GM20431 (cell line): ENCODE measurements around the gene GGT7.
"Not testable (repeated sequence)": the region's sequence is repeated elsewhere in the genome, so short reads cannot be mapped to it uniquely, and the experiment has no call there.

Experiments used
- in situ Hi-C: fragments of 300-500 bp; cut with MseI, MboI; formaldehyde crosslinking; loops from one replicate; pipeline ENCODE4 v1.15.0; 2020; ENCODE audit warnings: low sequenced_read_pairs; ENCODE audit not compliant: unreplicated experiment

The GGT7 gene

DNA sequence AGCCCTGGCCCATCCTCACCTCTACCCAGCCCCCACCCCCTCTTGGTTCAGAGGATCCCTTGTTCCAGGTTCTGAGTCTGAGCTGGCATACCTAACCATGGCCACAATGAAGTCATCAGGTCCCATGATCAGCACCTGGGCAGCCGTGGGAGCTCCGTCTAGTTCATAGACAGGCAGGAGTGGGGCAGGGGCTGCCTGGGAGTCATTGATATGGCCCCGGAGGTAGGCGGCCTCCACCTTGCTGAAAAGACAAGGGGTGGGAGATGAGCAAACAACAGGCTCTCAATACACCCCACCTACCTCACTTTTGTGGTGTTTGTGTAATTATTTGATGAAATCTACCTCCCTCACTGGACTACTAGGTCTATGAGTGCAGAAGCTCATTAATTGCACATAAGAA lies 20.4 kb downstream of the GGT7 start:
- in situ Hi-C loops: loop anchor here (25.0 kb wide), 1 partner anchor 360 kb away; no protein-coding TSS in a partner anchor

DNA sequence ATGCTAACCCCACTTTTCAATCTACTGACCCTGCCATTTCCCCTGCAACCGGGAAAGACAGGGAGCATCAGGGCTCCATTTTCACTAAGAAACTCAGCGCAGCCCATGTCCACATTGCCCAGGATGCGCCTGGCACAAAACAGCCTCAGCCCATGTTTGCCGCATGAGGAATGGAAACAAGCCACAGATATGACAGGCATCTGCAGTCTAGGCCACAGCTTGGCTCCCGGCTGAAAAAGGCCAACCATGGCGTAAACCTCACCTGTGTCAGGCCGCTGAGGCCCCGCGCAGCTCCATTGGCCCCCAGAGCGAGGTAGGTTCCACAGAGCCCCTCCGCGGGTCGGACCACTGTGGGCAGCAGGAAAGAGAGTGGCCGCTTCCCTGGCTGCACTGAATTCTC lies 21.7 kb downstream of the GGT7 start:
- in situ Hi-C loops: loop anchor here (25.0 kb wide), 1 partner anchor 361 kb away; no protein-coding TSS in a partner anchor

DNA sequence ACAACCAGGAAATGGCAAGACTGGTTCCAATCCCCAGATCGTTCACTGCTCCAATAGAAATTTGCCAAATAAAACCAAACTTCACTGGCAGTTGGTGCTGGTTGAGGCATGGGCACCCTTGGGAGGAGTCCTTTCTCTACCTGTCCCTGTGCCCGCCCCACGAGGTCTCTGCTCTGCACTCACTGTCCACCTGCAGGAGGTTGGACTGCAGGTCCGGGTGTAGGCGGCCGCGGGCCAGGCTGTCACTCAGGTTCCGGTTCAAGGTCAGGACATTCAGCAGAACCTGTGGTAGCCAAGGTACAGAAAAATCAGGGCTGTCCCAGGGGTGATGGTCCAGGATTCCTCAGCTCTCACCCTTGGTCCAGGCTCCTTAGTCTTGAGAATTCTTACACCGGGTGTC lies 22.9 kb downstream of the GGT7 start:
- in situ Hi-C loops: loop anchor here (25.0 kb wide), 1 partner anchor 363 kb away; no protein-coding TSS in a partner anchor

DNA sequence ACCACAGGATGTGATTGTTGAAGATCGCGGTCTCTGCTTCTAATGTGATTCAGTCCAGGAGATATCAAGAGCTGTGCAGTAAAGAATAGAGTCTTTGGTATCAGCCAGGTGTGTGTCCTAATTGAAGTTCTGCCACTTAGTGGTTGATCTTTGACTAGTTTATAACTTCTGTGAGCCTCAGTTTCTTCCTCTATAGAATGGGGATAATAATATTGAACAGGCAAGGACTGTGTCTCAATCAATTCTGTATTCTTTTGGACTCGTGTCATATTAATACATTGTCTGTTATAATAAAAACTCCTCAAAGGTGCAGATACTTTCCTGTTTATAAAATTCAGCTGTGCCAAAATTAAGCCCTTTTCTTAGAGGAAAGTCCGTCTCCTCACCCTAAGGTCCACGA lies 24.1 kb downstream of the GGT7 start:
- in situ Hi-C loops: no loop called here

DNA sequence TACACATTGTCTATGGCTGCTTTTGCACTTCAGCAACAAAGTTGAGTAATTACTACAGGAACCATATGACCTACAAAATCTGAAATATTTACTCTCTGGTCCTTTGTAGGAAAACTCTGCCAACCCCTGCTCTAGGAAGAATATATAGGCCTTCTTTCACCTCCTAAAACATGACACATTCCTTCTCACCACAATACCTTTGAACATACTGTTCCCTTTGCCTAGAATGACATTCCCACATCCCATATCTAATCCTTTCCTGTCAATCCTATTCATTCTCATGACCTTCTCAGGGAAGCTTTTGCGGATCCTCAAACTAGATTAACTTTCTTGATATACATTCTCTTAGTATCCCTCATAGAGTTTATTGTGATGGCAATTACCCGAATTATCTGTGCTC lies 29.2 kb downstream of the GGT7 start:
- in situ Hi-C loops: no loop called here

DNA sequence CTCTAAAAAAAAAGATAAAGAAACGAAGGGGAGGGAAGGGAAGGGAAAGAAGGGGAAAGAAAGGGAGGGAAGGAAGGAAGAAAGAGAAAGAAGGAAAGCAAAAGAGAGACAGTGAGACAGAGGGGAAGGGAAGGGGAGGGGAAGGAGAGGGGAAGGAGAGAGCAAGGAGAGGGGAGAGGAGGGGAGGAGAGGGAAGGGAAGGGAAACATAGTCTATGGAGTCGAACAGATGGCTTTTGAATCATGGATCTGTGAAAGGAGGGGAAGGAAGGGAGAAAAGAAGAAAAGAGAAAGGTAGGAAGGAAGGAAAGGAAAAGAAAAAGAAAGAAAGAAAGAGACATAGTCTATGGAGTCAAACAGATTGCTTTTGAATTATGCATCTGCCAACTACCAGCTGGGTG lies 30.5 kb downstream of the GGT7 start:
- in situ Hi-C loops: no loop called here

DNA sequence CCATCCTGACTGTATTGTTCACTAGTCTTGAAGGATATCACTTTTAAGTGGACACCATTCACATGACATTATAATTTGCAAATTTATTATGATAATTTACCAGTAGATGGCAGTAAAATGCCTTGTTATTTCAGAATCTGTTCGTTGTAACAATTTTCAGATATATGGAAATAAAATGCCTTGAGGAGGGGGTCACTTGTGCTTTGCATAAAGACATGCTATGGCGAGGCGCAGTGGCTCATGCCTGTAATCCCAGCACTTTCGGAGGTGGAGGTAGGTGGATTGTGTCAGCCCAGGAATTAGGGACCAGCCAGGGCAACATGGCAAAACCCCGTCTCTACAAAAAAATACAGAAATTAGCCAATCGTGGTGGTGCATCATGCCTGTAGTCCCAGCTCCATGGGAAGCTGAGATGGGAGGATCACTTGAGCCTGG lies 38.2 kb downstream of the GGT7 start:
- in situ Hi-C loops: no loop called here

DNA sequence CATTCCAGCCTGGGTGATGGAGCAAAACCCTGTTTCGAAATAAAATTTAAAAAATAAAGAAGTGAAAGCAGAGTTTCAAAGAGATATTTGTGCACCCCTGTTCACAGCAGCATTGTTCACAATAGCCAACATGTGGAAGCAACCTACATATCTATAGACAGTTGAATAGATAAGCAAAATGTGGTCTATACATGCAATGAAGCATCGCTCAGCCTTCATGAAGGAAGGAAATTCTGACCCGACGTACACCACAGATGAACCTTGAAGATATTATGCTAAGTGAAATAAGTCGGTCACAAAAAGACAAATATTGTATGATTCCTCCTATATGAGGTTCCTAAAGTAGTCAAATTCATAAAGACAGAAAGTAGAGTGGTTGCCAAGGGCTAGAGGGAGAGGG lies 40.7 kb downstream of the GGT7 start:
- in situ Hi-C loops: no loop called here

DNA sequence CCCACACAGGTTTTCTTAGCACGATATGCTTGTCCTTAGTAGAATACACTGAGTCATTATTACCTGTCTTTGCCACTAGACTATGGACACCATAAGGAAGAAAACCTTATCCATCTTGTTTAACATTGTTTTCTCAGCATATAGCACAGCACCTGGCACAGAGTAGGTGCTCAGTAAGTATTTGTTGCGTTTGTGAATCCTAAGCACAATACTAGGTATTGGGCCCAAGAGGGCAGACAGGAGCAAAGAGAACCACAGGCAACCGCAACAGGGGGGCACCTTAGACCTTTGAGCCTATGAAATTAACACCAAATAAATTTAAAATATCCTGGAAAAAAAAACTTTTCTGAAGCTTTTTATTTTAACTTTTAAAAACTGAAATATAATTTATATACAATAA lies 43.5 kb downstream of the GGT7 start:
- in situ Hi-C loops: no loop called here

DNA sequence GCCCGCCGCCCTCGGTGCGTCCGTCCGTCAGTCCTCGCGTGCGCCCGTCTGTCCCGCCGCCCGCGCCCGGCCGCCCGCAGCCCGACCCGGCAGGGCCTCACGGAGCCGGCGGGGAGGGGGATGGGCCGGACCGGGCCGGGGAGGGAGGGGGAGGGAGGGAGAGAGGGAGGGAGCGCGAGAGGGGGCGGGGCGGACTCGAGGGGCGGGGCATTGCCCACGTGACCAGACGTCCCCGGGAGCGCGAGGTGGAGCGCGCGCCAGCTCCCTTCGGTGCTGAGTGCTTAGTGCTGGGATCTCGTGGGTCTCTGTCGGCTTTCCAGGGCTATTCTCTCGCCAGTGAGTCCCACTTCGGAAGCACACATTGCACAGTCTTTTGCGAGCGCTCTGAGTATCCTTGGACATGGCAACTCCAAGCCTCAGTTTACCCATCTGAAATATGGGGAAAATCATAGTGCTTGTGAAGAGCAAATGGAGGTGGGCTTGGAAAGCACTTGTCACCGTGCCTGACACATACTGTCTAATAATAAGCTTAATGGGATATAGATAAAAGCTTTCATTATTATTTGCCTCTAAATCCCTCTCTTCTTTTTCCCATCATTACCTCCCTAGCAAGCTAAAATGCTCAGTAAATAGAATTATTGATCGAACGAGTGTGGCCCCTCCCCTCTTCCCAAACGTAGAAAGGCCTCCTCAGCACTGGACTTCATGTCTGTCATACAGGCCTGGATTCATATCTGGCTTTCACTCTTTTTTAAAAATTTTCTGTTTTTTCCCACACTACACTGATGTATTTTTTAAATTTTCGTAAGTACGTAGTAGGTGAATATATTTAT lies 46.9 kb downstream of the GGT7 start, which contains the start of gene NCOA6:
Gene NCOA6, minus strand, starts transcription at position 122 of the 833 bp plus-strand sequence. CDS start 43,296 bp downstream, outside the sequence.
- in situ Hi-C loops: no loop called here

DNA sequence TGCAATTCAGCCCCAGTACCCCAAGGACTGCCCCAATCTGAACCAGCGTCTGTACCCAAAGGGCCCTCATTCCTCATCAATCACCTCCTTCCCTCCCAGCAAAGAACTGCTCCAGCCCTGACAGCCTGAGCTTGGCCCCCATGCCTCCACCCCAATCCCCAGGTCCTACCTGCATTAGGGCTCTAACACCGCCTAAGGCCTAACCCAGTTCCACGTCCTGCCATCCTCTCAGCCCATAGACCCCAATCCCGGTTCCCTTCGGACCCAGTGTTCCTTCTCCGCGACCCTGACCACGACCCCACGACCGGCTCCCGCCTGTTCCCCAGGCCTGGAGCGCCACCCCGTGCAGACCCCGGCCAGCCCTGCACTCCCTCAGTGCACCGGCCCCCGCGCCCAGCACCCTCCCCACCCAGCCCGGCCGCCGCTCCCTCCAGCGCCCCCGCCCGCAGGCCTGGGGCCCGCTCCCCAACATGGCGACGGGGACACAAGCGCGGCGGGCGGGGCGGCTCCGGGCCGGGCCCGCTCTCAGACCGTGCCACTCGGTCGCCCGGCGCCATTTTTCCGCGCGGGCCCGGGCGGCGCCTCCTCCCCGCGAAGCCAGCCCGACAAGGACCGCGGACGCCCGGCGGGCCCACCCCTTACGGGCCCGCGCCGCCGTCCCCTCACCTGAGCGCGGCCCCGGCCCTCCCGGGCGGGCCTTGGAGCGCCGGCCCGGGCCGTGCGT lies 47.7 kb downstream of the GGT7 start:
- in situ Hi-C loops: no loop called here

DNA sequence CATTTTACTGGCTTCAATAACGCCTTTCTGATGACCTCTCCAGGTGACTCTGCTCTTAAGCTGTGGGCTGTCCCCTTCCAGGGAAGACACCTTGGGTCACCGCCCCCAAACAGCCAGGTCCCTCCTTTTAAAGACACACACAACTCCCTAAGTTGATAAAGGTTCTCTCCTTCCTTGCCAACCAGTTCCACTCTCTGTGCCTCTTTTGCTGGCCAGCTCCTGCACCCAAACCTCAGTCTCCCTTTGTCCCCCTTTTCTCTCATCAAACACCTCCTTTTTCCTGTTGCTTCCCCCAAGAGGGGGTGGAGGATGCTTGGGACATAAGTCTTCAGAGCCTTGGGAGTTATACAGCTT lies 48.2 kb downstream of the GGT7 start:
- in situ Hi-C loops: no loop called here

DNA sequence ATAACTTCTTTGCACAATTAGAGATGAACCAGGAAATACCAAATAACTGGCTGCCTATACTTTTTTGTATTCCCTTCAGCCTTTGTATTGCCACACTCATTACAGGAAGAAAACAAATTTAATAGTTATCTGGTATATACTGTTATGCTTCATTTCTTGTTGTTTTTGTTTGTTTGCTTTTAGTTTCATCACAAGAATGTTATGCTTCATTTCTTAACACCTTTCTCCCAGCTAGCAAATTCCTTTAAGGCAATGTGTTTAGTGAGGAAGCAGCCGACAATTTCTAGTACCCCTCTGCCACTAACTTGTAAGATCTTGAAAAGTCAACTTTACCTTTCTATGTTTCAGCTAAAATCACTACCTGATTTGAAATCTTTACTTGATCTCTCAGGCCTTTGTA lies 48.6 kb downstream of the GGT7 start:
- in situ Hi-C loops: no loop called here

DNA sequence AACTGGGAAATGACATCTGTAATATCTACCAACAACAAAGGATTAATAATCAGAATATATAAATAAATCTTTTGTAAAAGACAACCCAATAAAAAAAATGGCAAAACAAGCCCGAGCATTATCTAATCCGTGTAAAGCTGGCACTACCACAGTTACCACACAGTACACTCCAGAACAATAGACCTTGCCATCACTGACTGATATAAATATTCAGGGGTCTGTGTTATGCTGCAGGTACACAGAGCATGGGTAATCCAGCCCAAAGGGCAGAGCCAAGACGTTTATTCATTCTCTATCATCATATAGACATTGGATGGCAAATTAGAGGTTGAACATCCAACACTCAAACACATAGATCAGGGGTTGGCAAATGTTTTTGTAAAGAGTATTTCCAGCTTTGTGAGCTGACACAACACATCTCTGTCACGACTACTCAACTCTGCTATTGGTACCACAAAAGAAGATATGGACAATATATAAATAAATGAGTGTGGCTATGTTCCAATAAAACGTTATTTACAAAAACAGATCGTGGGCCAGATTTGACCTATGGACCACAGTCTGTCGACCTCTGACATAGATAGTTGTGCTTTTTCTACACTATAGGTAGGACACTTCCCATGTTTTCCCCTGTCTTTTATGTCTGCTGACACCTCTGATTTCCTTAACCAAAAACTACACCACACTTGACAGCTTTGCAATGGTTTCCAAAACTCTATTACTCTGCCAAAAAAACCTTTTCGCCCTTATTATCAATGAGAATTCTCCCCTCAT lies 51.7 kb downstream of the GGT7 start:
- in situ Hi-C loops: no loop called here

DNA sequence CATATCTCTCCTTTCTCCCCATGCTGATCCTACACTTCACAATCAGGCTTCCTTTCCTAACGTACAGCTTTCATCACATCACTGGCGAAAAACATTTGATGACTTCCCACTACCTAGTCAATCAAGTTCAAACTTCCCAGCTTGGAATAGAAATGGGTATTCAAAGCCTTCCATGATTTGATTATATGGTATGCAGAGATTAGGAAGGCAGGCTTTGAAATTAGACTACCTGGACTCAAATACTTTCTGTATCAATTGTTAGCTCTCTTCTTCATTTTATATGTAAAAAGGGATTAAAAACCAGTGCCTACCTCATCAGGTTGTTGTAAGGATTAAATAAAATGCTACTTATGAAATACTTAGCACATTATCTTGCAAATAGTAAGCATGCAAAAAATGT lies 54.9 kb downstream of the GGT7 start:
- in situ Hi-C loops: no loop called here

DNA sequence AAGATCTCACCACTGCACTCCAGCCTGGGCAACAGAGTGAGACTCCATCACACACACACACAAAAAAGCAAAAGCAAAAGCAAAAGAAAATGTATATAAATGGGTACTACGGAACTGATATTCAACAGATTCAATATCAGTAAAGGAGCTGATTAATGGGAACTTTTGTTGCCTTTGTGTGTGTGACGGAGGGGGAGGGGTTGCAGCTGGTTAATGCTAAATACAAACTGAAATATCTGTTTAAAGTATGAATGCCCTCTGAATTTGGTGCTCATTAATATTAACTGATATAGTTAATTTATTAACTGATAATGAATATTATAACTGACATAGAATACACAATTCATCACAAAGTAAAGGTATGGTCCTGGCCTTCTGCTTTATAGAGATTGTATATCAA lies 55.6 kb downstream of the GGT7 start:
- in situ Hi-C loops: no loop called here

DNA sequence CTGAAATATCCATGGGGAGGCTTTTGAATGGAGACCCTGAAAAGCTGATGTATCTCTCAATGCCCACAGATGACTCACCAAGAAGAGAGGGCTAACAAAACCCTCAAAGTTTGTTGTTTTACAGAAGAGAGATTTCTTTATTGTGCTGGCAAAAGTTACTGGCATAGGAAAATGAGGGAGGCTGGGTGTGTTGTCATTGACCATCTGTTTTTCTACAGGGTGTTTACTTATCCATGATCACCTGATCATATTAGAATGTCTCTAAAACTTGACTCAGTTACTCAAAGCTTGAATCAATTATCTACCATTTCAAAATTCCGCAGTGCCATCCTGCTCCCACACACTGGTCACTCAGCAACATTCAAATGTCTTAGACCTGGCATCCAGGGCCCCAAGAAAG lies 57.0 kb downstream of the GGT7 start:
- in situ Hi-C loops: no loop called here

DNA sequence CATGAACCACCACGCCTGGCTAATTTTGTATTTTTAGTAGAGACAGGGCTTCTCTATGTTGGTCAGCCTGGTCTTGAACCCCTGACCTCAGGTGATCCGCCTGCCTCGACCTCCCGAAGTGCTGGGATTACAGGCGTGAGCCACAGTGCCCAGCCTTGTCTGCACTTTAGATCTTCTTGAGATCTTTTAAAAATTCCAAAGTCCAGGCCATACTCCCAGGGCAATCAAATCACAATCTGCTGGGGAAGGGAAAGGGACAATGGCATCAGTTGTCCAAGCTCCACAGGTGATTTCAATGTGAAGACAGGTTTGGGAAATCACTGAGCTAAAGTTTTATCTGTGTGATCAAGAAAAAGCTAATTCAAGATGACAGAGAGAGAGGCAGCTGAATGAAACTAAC lies 64.1 kb downstream of the GGT7 start:
- in situ Hi-C loops: no loop called here

DNA sequence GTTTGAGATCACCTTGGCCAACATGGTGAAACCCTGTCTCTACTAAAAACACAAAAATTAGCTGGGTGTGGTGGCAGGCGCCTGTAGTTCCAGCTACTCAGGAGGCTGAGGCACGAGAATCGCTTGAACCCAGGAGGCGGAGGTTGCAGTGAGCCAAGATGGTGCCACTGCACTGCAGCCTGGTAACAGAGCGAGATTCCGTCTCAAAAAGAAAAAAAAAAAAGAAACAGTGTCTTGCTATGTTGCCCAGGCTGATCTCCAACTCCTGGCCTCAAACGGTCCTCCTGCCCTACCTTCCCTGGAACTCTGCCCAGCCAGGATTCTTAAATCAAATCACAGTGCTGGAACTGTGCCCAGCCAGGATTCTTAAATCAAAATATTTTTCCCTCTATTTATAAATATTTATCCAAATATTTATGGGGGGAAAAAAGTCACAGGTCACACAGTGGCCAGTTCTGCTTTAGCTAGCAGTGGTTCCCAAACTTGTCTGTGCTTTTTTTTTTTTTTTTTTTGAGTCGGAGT lies 64.7 kb downstream of the GGT7 start:
- in situ Hi-C loops: not testable (repeated sequence)

DNA sequence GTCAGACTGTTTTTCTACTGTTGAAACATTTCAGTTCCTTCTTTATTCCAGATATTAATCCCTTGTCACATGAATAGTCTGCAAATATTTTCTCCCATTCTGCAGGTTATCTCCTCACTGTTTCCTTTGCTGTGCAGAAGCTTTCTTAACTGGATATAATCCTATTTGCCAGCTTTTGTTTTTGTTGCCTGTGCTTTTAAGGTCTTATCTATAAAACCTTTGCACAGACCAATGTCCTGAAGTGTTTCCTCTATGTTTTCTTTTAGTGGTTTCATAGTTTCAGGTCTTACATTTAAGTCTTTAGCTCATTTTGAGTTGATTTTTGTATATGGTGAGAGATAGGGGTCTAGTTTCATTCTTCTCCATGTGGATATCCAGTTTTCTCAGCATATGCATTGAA lies 66.4 kb downstream of the GGT7 start:
- in situ Hi-C loops: no loop called here
